Panc1 (cell line): ENCODE data around the gene SYNE1. TPM values are rescaled to one million over a fixed set of nuclear protein-coding genes. Genes with fewer than 3 reads are reported as not detected.

ENCODE experiments used
- ATAC-seq: fragments of 200-7000 bp; cut with Tn5 transposase; 2 replicates; pipeline ENCODE4 v1.9.1; 2020; ENCODE audit warnings: mild to moderate bottlenecking, moderate library complexity
- BruUV-seq: library from RNA; stranded (reverse); fragments of 400-500 nt; replicated peaks from 2 replicates; lab custom pipeline; 2021; lab: Mats Ljungman, UMichigan
- CTCF ChIA-PET: fragments of 300-600 bp; sonication (Branson Sonifier 250); formaldehyde crosslinking; loops from one replicate; lab custom pipeline; 2022; ENCODE audit warnings: antibody characterized with exemption; lab: Charles Lee
- POLR2A ChIA-PET: fragments of 300-600 bp; sonication (Branson Sonifier 250); formaldehyde crosslinking; loops from one replicate; lab custom pipeline; 2022; ENCODE audit warnings: antibody characterized with exemption; lab: Charles Lee
- DNase-seq: peaks from one replicate; pipeline ENCODE4 v3.0.0-alpha.2; 2010; ENCODE audit warnings: low read depth, low spot score
- H3K27ac ChIP-seq: 2 replicates; pipeline ENCODE4 v1.5.1; 2011; ENCODE audit warnings: mild to moderate bottlenecking, low read length, inconsistent platforms
- H3K27me3 ChIP-seq: fragments of 200-500 bp; sonication (Bioruptor generic); 2 replicates; pipeline ENCODE4 v1.6.0; 2014; ENCODE audit warnings: low read length, inconsistent platforms; ENCODE audit not compliant: control insufficient read depth, insufficient read depth
- H3K36me3 ChIP-seq: fragments of 200-500 bp; sonication (Bioruptor generic); 2 replicates; pipeline ENCODE4 v1.5.1; 2014; ENCODE audit warnings: inconsistent platforms, mild to moderate bottlenecking, low read length, moderate library complexity; ENCODE audit not compliant: control insufficient read depth, insufficient read depth
- H3K4me1 ChIP-seq: 2 replicates; pipeline ENCODE4 v1.5.1; 2011; ENCODE audit warnings: inconsistent platforms, mild to moderate bottlenecking, low read length, moderate library complexity; ENCODE audit not compliant: control insufficient read depth, insufficient read depth
- H3K4me3 ChIP-seq, 2 experiments: 2 replicates each; pipeline ENCODE4 v1.5.1; 2011 to 2012; ENCODE audit warnings: low read depth in 2 of 2, low read length in 2 of 2, mild to moderate bottlenecking in 2 of 2, inconsistent platforms in 1 of 2, moderate library complexity in 1 of 2
- H3K9me3 ChIP-seq: fragments of 200-500 bp; sonication (Bioruptor generic); 2 replicates; pipeline ENCODE4 v1.5.1; 2014; ENCODE audit warnings: low read depth, mild to moderate bottlenecking, inconsistent platforms, low read length, moderate library complexity; ENCODE audit not compliant: control insufficient read depth, insufficient read depth
- TCF7L2 ChIP-seq: IDR thresholded peaks from 2 replicates; pipeline ENCODE4 v1.6.1; 2011; ENCODE audit warnings: mild to moderate bottlenecking, low read depth, low read length, inconsistent platforms
- in situ Hi-C: cut with HindIII; loops from 2 replicates; pipeline ENCODE4 v1.10.0; 2016; ENCODE audit warnings: low sequenced_read_pairs, low pct_unique_long_range_greater_than_20kb
- intact Hi-C: fragments of 100-400 bp; cut with micrococcal nuclease; formaldehyde crosslinking; loops from one replicate; pipeline ENCODE4 v1.10.0; 2022; ENCODE audit not compliant: unreplicated experiment
- total RNA-seq: library from RNA; stranded (reverse); gene quantifications from one replicate; pipeline ENCODE4 v1.2.1, GENCODE V29; 2021; ENCODE audit not compliant: unreplicated experiment
- TF ChIP-seq, protein P1 (sequence below): fragments of 450-650 bp; IDR thresholded peaks from 2 replicates; pipeline ENCODE4 v1.5.1; 2017; ENCODE audit warnings: mild to moderate bottlenecking
- TF ChIP-seq, protein P2 (sequence below), 2 experiments: IDR thresholded peaks; 2 replicates each; pipeline ENCODE4 v1.6.1; 2011 to 2012; ENCODE audit warnings: low read depth in 2 of 2, control low read depth in 1 of 2, low read length in 1 of 2, mild to moderate bottlenecking in 1 of 2, moderate library complexity in 1 of 2; ENCODE audit not compliant: insufficient read depth in 1 of 2

The SYNE1 gene
- total RNA-seq, 1 experiment from 2014 or later, result 3.2 TPM

DNA sequence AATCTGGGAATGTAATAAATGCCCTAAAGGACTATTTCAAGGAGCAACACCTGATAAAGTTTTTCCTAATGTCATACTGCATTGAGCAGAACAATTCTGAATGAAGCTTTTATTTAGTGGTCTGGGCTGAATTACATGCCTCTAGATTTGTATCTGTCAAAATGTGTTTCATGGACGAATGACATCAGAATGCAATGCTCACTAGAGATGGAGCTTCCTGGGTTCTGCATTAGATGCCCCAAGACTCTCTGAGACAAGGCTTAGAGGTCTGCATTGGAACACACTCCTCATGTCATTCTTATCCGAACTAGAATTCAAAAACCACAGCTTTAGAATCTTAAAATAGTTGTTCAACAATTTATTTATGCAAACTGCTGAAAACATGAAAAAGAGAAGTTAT lies 62.0 kb downstream of the SYNE1 start:
- ChIA-PET POLR2A (interaction anchor here (0.5 kb wide), 1 partner anchor 18 kb away, joined by 3 read pairs; no protein-coding TSS in a partner anchor), CTCF (no interaction called here)
- H3K9me3 ChIP-seq, result no peaks in the 10 kb centered on the region
- no peak for DNase-seq
- H3K27ac ChIP-seq, result no peak overlapping the region
- H3K4me1 ChIP-seq, result no peaks in the 10 kb centered on the region
- in situ Hi-C loops (no loop called here), intact Hi-C loops (no loop called here)
- BruUV-seq, result no TSS peak
- no peaks in the 10 kb centered on the region for H3K27me3 ChIP-seq
- TF ChIP-seq, protein P1, sequence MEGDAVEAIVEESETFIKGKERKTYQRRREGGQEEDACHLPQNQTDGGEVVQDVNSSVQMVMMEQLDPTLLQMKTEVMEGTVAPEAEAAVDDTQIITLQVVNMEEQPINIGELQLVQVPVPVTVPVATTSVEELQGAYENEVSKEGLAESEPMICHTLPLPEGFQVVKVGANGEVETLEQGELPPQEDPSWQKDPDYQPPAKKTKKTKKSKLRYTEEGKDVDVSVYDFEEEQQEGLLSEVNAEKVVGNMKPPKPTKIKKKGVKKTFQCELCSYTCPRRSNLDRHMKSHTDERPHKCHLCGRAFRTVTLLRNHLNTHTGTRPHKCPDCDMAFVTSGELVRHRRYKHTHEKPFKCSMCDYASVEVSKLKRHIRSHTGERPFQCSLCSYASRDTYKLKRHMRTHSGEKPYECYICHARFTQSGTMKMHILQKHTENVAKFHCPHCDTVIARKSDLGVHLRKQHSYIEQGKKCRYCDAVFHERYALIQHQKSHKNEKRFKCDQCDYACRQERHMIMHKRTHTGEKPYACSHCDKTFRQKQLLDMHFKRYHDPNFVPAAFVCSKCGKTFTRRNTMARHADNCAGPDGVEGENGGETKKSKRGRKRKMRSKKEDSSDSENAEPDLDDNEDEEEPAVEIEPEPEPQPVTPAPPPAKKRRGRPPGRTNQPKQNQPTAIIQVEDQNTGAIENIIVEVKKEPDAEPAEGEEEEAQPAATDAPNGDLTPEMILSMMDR, result no peak
- no peak for TF ChIP-seq TCF7L2
- no peak for ATAC-seq
- H3K36me3 ChIP-seq, result no peaks in the 10 kb centered on the region
- H3K4me3 ChIP-seq, result no peak overlapping the region

DNA sequence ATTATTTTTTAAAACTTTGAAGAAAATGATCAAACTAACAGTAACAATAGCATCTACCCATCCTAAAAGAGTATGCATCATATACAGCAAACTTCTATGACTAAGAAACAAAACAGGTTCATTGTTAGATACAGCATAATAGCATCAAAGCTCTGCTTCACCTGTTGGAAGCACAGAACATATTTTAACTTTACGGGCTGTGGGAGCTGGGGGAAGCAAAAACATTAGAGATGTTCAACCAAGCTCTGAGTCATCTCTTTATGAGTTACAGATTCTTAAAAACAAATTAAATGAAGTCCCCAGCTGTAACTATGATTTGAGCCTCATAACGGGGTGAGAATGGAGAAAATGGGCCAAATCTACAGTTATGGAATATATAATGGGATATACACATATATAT lies 63.4 kb downstream of the SYNE1 start:
- H3K36me3 ChIP-seq, result no peaks in the 10 kb centered on the region
- ChIA-PET CTCF (no interaction called here), POLR2A (no interaction called here)
- H3K27ac ChIP-seq, result no peak overlapping the region
- H3K4me3 ChIP-seq, result no peak overlapping the region
- no TSS peak for BruUV-seq
- intact Hi-C loops (no loop called here), in situ Hi-C loops (no loop called here)
- H3K9me3 ChIP-seq, result no peaks in the 10 kb centered on the region
- H3K27me3 ChIP-seq, result no peaks in the 10 kb centered on the region
- ATAC-seq, result no peak
- no peaks in the 10 kb centered on the region for H3K4me1 ChIP-seq
- TF ChIP-seq, protein P2, sequence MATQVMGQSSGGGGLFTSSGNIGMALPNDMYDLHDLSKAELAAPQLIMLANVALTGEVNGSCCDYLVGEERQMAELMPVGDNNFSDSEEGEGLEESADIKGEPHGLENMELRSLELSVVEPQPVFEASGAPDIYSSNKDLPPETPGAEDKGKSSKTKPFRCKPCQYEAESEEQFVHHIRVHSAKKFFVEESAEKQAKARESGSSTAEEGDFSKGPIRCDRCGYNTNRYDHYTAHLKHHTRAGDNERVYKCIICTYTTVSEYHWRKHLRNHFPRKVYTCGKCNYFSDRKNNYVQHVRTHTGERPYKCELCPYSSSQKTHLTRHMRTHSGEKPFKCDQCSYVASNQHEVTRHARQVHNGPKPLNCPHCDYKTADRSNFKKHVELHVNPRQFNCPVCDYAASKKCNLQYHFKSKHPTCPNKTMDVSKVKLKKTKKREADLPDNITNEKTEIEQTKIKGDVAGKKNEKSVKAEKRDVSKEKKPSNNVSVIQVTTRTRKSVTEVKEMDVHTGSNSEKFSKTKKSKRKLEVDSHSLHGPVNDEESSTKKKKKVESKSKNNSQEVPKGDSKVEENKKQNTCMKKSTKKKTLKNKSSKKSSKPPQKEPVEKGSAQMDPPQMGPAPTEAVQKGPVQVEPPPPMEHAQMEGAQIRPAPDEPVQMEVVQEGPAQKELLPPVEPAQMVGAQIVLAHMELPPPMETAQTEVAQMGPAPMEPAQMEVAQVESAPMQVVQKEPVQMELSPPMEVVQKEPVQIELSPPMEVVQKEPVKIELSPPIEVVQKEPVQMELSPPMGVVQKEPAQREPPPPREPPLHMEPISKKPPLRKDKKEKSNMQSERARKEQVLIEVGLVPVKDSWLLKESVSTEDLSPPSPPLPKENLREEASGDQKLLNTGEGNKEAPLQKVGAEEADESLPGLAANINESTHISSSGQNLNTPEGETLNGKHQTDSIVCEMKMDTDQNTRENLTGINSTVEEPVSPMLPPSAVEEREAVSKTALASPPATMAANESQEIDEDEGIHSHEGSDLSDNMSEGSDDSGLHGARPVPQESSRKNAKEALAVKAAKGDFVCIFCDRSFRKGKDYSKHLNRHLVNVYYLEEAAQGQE (IDR thresholded peaks at IDR 0.05; ENCODE audit: insufficient read depth in 1 of 2, low read depth in 2 of 2, low read length in 1 of 2), result no peak
- TF ChIP-seq, protein P1, result no peak
- no peak for DNase-seq

DNA sequence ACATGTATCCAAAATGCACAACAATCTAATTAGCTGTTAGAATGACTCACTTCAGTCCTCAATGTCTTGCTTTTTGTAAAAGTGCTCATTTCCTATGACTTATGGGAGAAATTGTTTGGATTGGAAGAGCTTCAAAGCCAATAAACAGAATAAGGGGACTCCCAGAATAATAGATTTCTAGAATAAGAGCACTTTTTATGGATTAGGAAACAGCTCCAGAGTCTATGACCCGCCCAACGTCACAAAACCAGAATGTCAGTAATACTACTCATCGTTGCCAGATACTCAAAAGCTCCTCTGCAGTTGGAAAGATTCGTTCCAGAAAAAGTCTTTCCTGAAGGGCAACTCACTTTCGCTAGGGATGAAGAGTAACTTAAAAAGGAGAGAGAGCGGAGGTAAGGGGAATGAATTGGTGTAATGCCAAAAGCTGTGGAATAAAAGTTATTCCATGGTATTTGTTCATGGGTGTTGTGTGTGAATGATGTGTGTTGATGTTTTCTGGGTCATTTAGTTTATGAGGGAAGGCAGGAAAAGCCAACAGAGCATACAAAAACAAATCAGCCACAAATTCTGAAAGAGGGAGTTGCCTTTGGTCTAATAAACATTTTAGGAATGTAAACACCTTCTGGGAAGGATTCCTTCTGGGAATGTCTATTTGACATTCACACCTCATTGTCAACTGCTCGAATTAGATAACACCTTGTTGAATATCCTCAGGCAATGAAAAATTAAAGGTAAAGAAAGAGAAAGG lies 64.6 kb downstream of the SYNE1 start:
- no peak for DNase-seq
- POLR2A ChIA-PET, result no interaction called here

More for the DNA sequence above, 64.6 kb downstream of the SYNE1 start:
- Histone ChIP-seq H3K4me1 (no peaks in the 10 kb centered on the region), H3K4me3 (no peak overlapping the region), H3K27me3 (no peaks in the 10 kb centered on the region), H3K27ac (no peak overlapping the region), H3K9me3 (no peaks in the 10 kb centered on the region), H3K36me3 (no peaks in the 10 kb centered on the region)
- no peak for TF ChIP-seq TCF7L2
- intact Hi-C loops (no loop called here), in situ Hi-C loops (no loop called here)
- CTCF ChIA-PET, result no interaction called here
- BruUV-seq, result no TSS peak
- ATAC-seq, result no peak
